Nephron progenitor cell (in vitro differentiated cells): Measurements from ENCODE around the gene FAM228B.

ENCODE experiments used
- DNase-seq: peaks from one replicate; pipeline ENCODE4 v3.0.0; 2021
- H3K27ac Mint-ChIP-seq: 2 replicates; pipeline ENCODE4 v1.8.0; 2021; ENCODE audit warnings: mild to moderate bottlenecking, moderate library complexity, mixed read lengths
- H3K27me3 Mint-ChIP-seq: 2 replicates; pipeline ENCODE4 v1.8.0; 2021; ENCODE audit warnings: mild to moderate bottlenecking, low read depth, mixed read lengths; ENCODE audit not compliant: poor library complexity
- H3K36me3 Mint-ChIP-seq: 2 replicates; pipeline ENCODE4 v1.8.0; 2021; ENCODE audit warnings: low read depth, mixed read lengths
- H3K4me1 Mint-ChIP-seq: 2 replicates; pipeline ENCODE4 v1.8.0; 2021; ENCODE audit warnings: mixed read lengths
- H3K4me3 Mint-ChIP-seq: 2 replicates; pipeline ENCODE4 v1.8.0; 2021; ENCODE audit warnings: mild to moderate bottlenecking, moderate library complexity, mixed read lengths
- H3K9me3 Mint-ChIP-seq: 2 replicates; pipeline ENCODE4 v1.8.0; 2021; ENCODE audit warnings: mild to moderate bottlenecking, moderate library complexity, mixed read lengths
- CTCF ChIP-seq: fragments of 200-600 bp; sonication (generic); IDR thresholded peaks from 2 replicates; pipeline ENCODE4 v1.5.0; 2021; ENCODE audit warnings: antibody characterized with exemption

FAM228B gene

GRCh38 chr2:24077535-24077877 is 45.8 kb upstream of the FAM228B start:
- Mint-ChIP-seq H3K27me3 (peaks cover 6% of the 10 kb centered on the region), H3K27ac (peak overlapping the region; percentile 81), H3K36me3 (peaks cover 48% of the 10 kb centered on the region), H3K4me3 (peak overlapping the region; percentile 99), H3K4me1 (peaks cover 33% of the 10 kb centered on the region), H3K9me3 (no peaks in the 10 kb centered on the region)
- no peak for DNase-seq
- TF ChIP-seq CTCF, result no peak

GRCh38 chr2:24077879-24078278 is 45.4 kb upstream of the FAM228B start:
- TF ChIP-seq CTCF, result no peak
- Mint-ChIP-seq H3K4me1 (peaks cover 37% of the 10 kb centered on the region), H3K4me3 (peak overlapping the region; percentile 99), H3K27ac (no peak overlapping the region), H3K36me3 (peaks cover 45% of the 10 kb centered on the region), H3K27me3 (peaks cover 6% of the 10 kb centered on the region), H3K9me3 (no peaks in the 10 kb centered on the region)
- DNase-seq, result no peak

GRCh38 chr2:24080701-24081100 is 42.6 kb upstream of the FAM228B start:
- TF ChIP-seq CTCF, result no peak
- peaks cover 28% of the 10 kb centered on the region for H3K36me3 Mint-ChIP-seq
- H3K27me3 Mint-ChIP-seq, result peaks cover 6% of the 10 kb centered on the region
- H3K9me3 Mint-ChIP-seq, result no peaks in the 10 kb centered on the region
- no peak overlapping the region for H3K4me3 Mint-ChIP-seq
- no peak for DNase-seq
- no peak overlapping the region for H3K27ac Mint-ChIP-seq
- peaks cover 45% of the 10 kb centered on the region for H3K4me1 Mint-ChIP-seq

- Mint-ChIP-seq H3K36me3 (peaks cover 28% of the 10 kb centered on the region), H3K4me1 (peaks cover 34% of the 10 kb centered on the region), H3K27ac (peak overlapping the region; percentile 98), H3K9me3 (no peaks in the 10 kb centered on the region), H3K4me3 (peak overlapping the region; percentile 91), H3K27me3 (no peaks in the 10 kb centered on the region)
- TF ChIP-seq CTCF, result no peak
- DNase-seq, result no peak
Observed at GRCh38 chr2:24082787-24083566, 40.3 kb upstream of the FAM228B start.

GRCh38 chr2:24083567-24084385 is 39.5 kb upstream of the FAM228B start:
- peaks cover 32% of the 10 kb centered on the region for H3K4me1 Mint-ChIP-seq
- peak overlapping the region; percentile 98 for H3K27ac Mint-ChIP-seq
- peaks cover 31% of the 10 kb centered on the region for H3K36me3 Mint-ChIP-seq
- H3K27me3 Mint-ChIP-seq, result no peaks in the 10 kb centered on the region
- H3K4me3 Mint-ChIP-seq, result peak overlapping the region; percentile 91
- no peak for TF ChIP-seq CTCF
- no peaks in the 10 kb centered on the region for H3K9me3 Mint-ChIP-seq
- DNase-seq, result no peak
